Occipital lobe (tissue), 2 donors: ENCODE results near the gene PHOSPHO2. TPM values are rescaled to one million over a fixed set of nuclear protein-coding genes. Genes with fewer than 3 reads are reported as not detected.
"Not testable (repeated sequence)": the region's sequence is repeated elsewhere in the genome, so short reads cannot be mapped to it uniquely, and the experiment has no call there.

Experiments
- DNase-seq: peaks from one replicate; lab custom pipeline; 2025; lab: John Stamatoyannopoulos, UW
- total RNA-seq: library from RNA; depleted of rRNA; stranded (reverse); fragments of >200 nt; gene quantifications from one replicate; pipeline ENCODE4 v1.2.3, GENCODE V29; 2014

PHOSPHO2 gene
- total RNA-seq, 1 donor from 2014 or later = 14.5 TPM

- no peak for DNase-seq
Measured at GRCh38 chr2:169684135-169684565, 10.1 kb upstream of the PHOSPHO2 start.

- not testable (repeated sequence) for DNase-seq
Measured at GRCh38 chr2:169684712-169685111, 9.6 kb upstream of the PHOSPHO2 start.

- DNase-seq = not testable (repeated sequence)
Measured at GRCh38 chr2:169686825-169687224, 7.4 kb upstream of the PHOSPHO2 start.

GRCh38 chr2:169687943-169688342 lies 6.3 kb upstream of the PHOSPHO2 start:
- DNase-seq = not testable (repeated sequence)

GRCh38 chr2:169690958-169691357 lies 3.3 kb upstream of the PHOSPHO2 start:
- DNase-seq = no peak

- DNase-seq = no peak
Measured at GRCh38 chr2:169692718-169693117, 1.6 kb upstream of the PHOSPHO2 start.

- DNase-seq = no peak
Measured at GRCh38 chr2:169693360-169693759, 909 bp upstream of the PHOSPHO2 start.

- no peak for DNase-seq
Measured at GRCh38 chr2:169694894-169695260, 608 bp downstream of the PHOSPHO2 start.

- no peak for DNase-seq
Measured at GRCh38 chr2:169696381-169696780, 2.1 kb downstream of the PHOSPHO2 start.

GRCh38 chr2:169699173-169699572 lies 4.9 kb downstream of the PHOSPHO2 start:
- DNase-seq = not testable (repeated sequence)

- no peak for DNase-seq
Measured at GRCh38 chr2:169702996-169703395, 8.7 kb downstream of the PHOSPHO2 start.

GRCh38 chr2:169704160-169704708 lies 10.0 kb downstream of the PHOSPHO2 start:
- DNase-seq = no peak

- no peak for DNase-seq
Measured at GRCh38 chr2:169705927-169706326, 11.7 kb downstream of the PHOSPHO2 start.

GRCh38 chr2:169707626-169708025 lies 13.4 kb downstream of the PHOSPHO2 start:
- no peak for DNase-seq

- DNase-seq = no peak
Measured at GRCh38 chr2:169709331-169709730, 15.1 kb downstream of the PHOSPHO2 start.

GRCh38 chr2:169709981-169710380 lies 15.7 kb downstream of the PHOSPHO2 start:
- DNase-seq = no peak

- DNase-seq = no peak
Measured at GRCh38 chr2:169711751-169712509, 17.7 kb downstream of the PHOSPHO2 start.

GRCh38 chr2:169712791-169713227 lies 18.5 kb downstream of the PHOSPHO2 start:
- no peak for DNase-seq

GRCh38 chr2:169713331-169713730 lies 19.1 kb downstream of the PHOSPHO2 start:
- DNase-seq = no peak

- no peak for DNase-seq
Measured at GRCh38 chr2:169714699-169715098, 20.4 kb downstream of the PHOSPHO2 start.

GRCh38 chr2:169715379-169716237 lies 21.3 kb downstream of the PHOSPHO2 start:
- DNase-seq = no peak

GRCh38 chr2:169716238-169716886 lies 22.1 kb downstream of the PHOSPHO2 start:
- no peak for DNase-seq
